Measurements from ENCODE around the gene TFDP1. TPM values are rescaled to one million over a fixed set of nuclear protein-coding genes. Genes with fewer than 3 reads are reported as not detected.

The TFDP1 gene
- total RNA-seq, 1 experiment from 2014 or later = 107 TPM

DNA sequence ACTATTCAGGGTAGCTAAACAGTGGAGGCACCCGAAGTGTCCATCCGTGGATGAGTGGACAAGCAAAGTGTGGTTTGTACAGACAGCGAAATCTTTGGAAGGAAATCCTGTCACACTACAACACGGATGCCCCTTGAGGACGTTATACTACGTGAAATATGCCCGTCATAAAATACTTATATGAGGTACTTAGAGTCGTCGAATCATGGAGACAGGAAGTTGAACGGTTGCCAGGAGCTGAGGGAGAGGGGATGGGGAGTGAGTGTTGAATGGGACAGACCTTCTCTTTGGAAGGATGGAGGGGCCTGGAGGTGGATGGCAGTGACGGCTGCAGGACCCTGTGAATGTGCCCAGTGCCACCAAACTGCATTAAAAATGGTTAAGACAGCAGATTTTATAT, 61.8 kb downstream of the TFDP1 start:
- Histone ChIP-seq H3K4me3 (no peak overlapping the region), H3K36me3 (ENCODE audit: low read depth) (peaks cover 13% of the 10 kb centered on the region), H3K4me2 (no peak overlapping the region), H3F3A (ENCODE audit: insufficient read depth, low read depth) (peaks cover 20% of the 10 kb centered on the region; the same call in 1 of the 2 replicates), H3K79me2 (ENCODE audit: low read depth) (no peaks in the 10 kb centered on the region), H2AFZ (no peak overlapping the region), H4K20me1 (ENCODE audit: insufficient read depth) (no peaks in the 10 kb centered on the region), H3K4me1 (replicated peaks; ENCODE audit: insufficient read depth) (no peaks in the 10 kb centered on the region), H3K9me2 (ENCODE audit: insufficient read depth) (no peaks in the 10 kb centered on the region), H3K27me3 (ENCODE audit: insufficient read depth, low read depth) (no peaks in the 10 kb centered on the region), H3K9me3 (ENCODE audit: insufficient read depth, low read depth) (no peaks in the 10 kb centered on the region), H3K27ac (no peak overlapping the region)
- ChIA-PET POLR2A (ENCODE audit: unreplicated experiment) (no interaction called here), CTCF (no interaction called here)
- intact Hi-C loops (cut with micrococcal nuclease; ENCODE audit: unreplicated experiment) = no loop called here
- no peak for TF ChIP-seq CTCF (conservative IDR thresholded peaks at IDR 0.05)
- TF ChIP-seq EZH2 (IDR thresholded peaks at IDR 0.05; ENCODE audit: low read depth) = no peak
- DNase-seq = no peak
- BruUV-seq (replicated peaks) = no TSS peak

DNA sequence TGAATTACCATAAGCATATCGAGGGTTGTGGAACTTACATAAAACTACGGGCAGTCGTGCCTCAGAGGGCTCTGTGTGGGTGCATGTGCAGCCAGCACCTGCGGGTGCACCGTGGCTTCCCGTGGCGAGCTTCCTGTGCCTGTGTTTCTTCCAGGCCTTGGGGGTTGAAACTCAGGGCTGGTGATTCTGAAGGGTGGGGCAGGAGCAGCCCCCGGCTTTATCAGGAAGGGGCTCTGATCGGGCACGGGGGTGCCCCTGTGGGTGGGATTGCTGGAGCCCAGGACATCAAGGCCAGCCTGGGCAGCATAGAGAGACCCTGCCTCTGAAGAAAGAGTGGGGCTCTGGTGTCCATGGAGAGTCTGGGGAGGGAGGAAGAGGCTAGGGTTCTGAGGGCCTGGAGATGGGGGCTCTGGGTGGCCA, 62.4 kb downstream of the TFDP1 start:
- no peaks in the 10 kb centered on the region for H3K9me2 ChIP-seq (ENCODE audit: insufficient read depth)
- no peak overlapping the region for H3K4me2 ChIP-seq
- peaks cover 20% of the 10 kb centered on the region; the same call in 1 of the 2 replicates for H3F3A ChIP-seq (ENCODE audit: insufficient read depth, low read depth)
- H3K27me3 ChIP-seq (ENCODE audit: insufficient read depth, low read depth) = no peaks in the 10 kb centered on the region
- no peak for DNase-seq
- TF ChIP-seq EZH2 (IDR thresholded peaks at IDR 0.05; ENCODE audit: low read depth) (no peak), CTCF (conservative IDR thresholded peaks at IDR 0.05) (no peak)
- ChIA-PET CTCF (no interaction called here), POLR2A (ENCODE audit: unreplicated experiment) (no interaction called here)
- no peaks in the 10 kb centered on the region for H3K9me3 ChIP-seq (ENCODE audit: insufficient read depth, low read depth)
- peaks cover 10% of the 10 kb centered on the region; the same call in 1 of the 2 replicates for H3K36me3 ChIP-seq (ENCODE audit: low read depth)
- H3K27ac ChIP-seq = no peak overlapping the region
- H3K4me1 ChIP-seq (replicated peaks; ENCODE audit: insufficient read depth) = no peaks in the 10 kb centered on the region
- no peak overlapping the region for H2AFZ ChIP-seq
- BruUV-seq (replicated peaks) = no TSS peak
- no peaks in the 10 kb centered on the region for H4K20me1 ChIP-seq (ENCODE audit: insufficient read depth)
- no peaks in the 10 kb centered on the region for H3K79me2 ChIP-seq (ENCODE audit: low read depth)
- intact Hi-C loops (cut with micrococcal nuclease; ENCODE audit: unreplicated experiment) = no loop called here
- H3K4me3 ChIP-seq = no peak overlapping the region

DNA sequence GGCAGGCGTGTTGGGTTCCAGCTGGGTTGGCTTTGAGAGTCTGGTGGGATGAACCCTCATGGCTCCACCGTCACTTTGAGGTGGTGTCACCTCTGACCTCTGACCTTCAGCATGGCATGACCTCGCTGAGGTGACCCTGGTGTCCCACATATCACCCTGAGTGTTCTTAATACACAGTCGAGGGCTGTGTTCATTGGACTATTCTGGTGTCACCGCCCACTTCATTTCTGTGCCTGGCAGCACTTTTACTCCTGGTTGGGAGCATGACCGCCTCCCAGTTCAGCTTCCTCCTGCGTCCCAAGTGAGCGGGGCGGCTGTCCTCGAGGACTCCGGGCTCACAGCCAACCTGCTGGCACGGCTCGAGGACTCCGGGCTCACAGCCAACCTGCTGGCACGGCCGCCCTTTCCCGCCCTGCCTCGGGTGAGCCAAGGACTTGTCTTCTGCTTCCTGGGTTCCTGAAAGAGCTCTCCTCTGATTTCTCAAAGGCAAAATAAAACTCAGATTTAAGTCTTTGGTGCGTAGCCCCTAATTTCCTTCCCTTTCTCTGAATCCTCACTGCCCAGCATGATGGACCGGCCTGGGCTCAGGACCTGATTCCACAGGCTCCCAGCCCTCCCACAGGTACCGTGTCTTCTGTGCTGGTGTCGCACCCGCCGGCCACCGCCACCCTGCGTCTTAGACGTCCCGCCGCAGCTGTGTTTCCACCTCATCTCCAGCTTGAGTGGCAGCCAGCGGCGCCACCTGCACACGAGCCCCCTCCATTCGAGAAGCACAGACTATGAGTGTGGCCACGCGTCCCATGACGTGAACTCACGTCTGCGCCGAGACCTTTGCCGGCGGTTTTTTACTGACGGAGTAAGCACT, 63.0 kb downstream of the TFDP1 start:
- Histone ChIP-seq H3K27ac (no peak overlapping the region), H2AFZ (no peak overlapping the region), H3F3A (ENCODE audit: insufficient read depth, low read depth) (peaks cover 20% of the 10 kb centered on the region; the same call in 1 of the 2 replicates), H3K9me3 (ENCODE audit: insufficient read depth, low read depth) (no peaks in the 10 kb centered on the region), H3K4me1 (replicated peaks; ENCODE audit: insufficient read depth) (no peaks in the 10 kb centered on the region), H4K20me1 (ENCODE audit: insufficient read depth) (no peaks in the 10 kb centered on the region), H3K4me2 (no peak overlapping the region), H3K27me3 (ENCODE audit: insufficient read depth, low read depth) (no peaks in the 10 kb centered on the region), H3K36me3 (ENCODE audit: low read depth) (peaks cover 3% of the 10 kb centered on the region; the same call in 1 of the 2 replicates), H3K4me3 (no peak overlapping the region), H3K9me2 (ENCODE audit: insufficient read depth) (no peaks in the 10 kb centered on the region), H3K79me2 (ENCODE audit: low read depth) (no peaks in the 10 kb centered on the region)
- DNase-seq = peak; percentile 39 to 82
- intact Hi-C loops (cut with micrococcal nuclease; ENCODE audit: unreplicated experiment) = no loop called here
- ChIA-PET CTCF (no interaction called here), POLR2A (ENCODE audit: unreplicated experiment) (interaction anchor here (0.7 kb wide), 1 partner anchor 167 kb away, joined by 3 read pairs; no protein-coding TSS in a partner anchor)
- TF ChIP-seq CTCF (conservative IDR thresholded peaks at IDR 0.05) (no peak), EZH2 (IDR thresholded peaks at IDR 0.05; ENCODE audit: low read depth) (no peak)
- no TSS peak for BruUV-seq (replicated peaks)
